IPS DF 19.7 (cell line): ENCODE data around the gene NPM1.
"Not testable (repeated sequence)": the region's sequence is repeated elsewhere in the genome, so short reads cannot be mapped to it uniquely, and the experiment has no call there.

Experiments
- DNase-seq: peaks from one replicate; pipeline ENCODE4 v3.0.0-alpha.2; 2013; ENCODE audit warnings: low read depth, low spot score

The NPM1 gene

GRCh38 chr5:171387345-171387969 lies at the start of gene NPM1:
Gene NPM1, plus strand, starts transcription at chr5:171387849. Its CDS starts 100 bp downstream, at chr5:171387949.
- DNase-seq, result peak; percentile 94

GRCh38 chr5:171340042-171340441 lies 47.6 kb upstream of the NPM1 start:
- no peak for DNase-seq

GRCh38 chr5:171340491-171340890 lies 47.2 kb upstream of the NPM1 start:
- DNase-seq, result no peak

- DNase-seq, result no peak
Measured at GRCh38 chr5:171342362-171343111, 45.1 kb upstream of the NPM1 start.

- no peak for DNase-seq
Measured at GRCh38 chr5:171344936-171345608, 42.6 kb upstream of the NPM1 start.

- no peak for DNase-seq
Measured at GRCh38 chr5:171351536-171352073, 36.0 kb upstream of the NPM1 start.

GRCh38 chr5:171355302-171355724 lies 32.3 kb upstream of the NPM1 start:
- DNase-seq, result no peak

- DNase-seq, result no peak
Measured at GRCh38 chr5:171357843-171358242, 29.8 kb upstream of the NPM1 start.

- not testable (repeated sequence) for DNase-seq
Measured at GRCh38 chr5:171361151-171361550, 26.5 kb upstream of the NPM1 start.

- DNase-seq, result not testable (repeated sequence)
Measured at GRCh38 chr5:171363249-171363648, 24.4 kb upstream of the NPM1 start.

GRCh38 chr5:171363846-171364245 lies 23.8 kb upstream of the NPM1 start:
- no peak for DNase-seq

- DNase-seq, result no peak
Measured at GRCh38 chr5:171365351-171365750, 22.3 kb upstream of the NPM1 start.

- no peak for DNase-seq
Measured at GRCh38 chr5:171366645-171367044, 21.0 kb upstream of the NPM1 start.

GRCh38 chr5:171367424-171368370 lies 20.0 kb upstream of the NPM1 start:
- no peak for DNase-seq

- no peak for DNase-seq
Measured at GRCh38 chr5:171369056-171369455, 18.6 kb upstream of the NPM1 start.

GRCh38 chr5:171369898-171370297 lies 17.8 kb upstream of the NPM1 start:
- no peak for DNase-seq

- not testable (repeated sequence) for DNase-seq
Measured at GRCh38 chr5:171370881-171371280, 16.8 kb upstream of the NPM1 start.

- no peak for DNase-seq
Measured at GRCh38 chr5:171371326-171371725, 16.3 kb upstream of the NPM1 start.

- DNase-seq, result no peak
Measured at GRCh38 chr5:171379961-171380360, 7.7 kb upstream of the NPM1 start.

- not testable (repeated sequence) for DNase-seq
Measured at GRCh38 chr5:171384416-171384815, 3.2 kb upstream of the NPM1 start.

GRCh38 chr5:171384999-171385398 lies 2.6 kb upstream of the NPM1 start:
- DNase-seq, result not testable (repeated sequence)
